ENCODE results near the gene CDHR1.
"Not testable (repeated sequence)": the region's sequence is repeated elsewhere in the genome, so short reads cannot be mapped to it uniquely, and the experiment has no call there.

Gene CDHR1

GRCh38 chr10:84194424-84195043 lies at the start of gene CDHR1:
TSS of gene CDHR1 (plus strand) at chr10:84194537. CDS start at chr10:84194761, 224 bp downstream.
- peak within 1 kb of the TSS; percentile 37 for H3K4me3 ChIP-seq (ENCODE audit: low read depth, low read length)
- no peak for DNase-seq (ENCODE audit: low read depth)

GRCh38 chr10:84147347-84147746 lies 47.0 kb upstream of the CDHR1 start:
- no peak for DNase-seq (ENCODE audit: low read depth)

GRCh38 chr10:84148006-84148597 lies 46.2 kb upstream of the CDHR1 start:
- H3K4me3 ChIP-seq (ENCODE audit: low read depth, low read length); DNase-seq (ENCODE audit: low read depth): not testable (repeated sequence)

More at GRCh38 chr10:84147347-84147746, 47.0 kb upstream of the CDHR1 start:
- H3K4me3 ChIP-seq (ENCODE audit: low read depth, low read length), result no peak overlapping the region

- DNase-seq (ENCODE audit: low read depth), result no peak
- no peak overlapping the region for H3K4me3 ChIP-seq (ENCODE audit: low read depth, low read length)
These were observed 44.5 kb upstream of the CDHR1 start for GRCh38 chr10:84149854-84150253.

GRCh38 chr10:84152769-84153168 lies 41.6 kb upstream of the CDHR1 start:
- DNase-seq (ENCODE audit: low read depth), result no peak
- H3K4me3 ChIP-seq (ENCODE audit: low read depth, low read length), result no peak overlapping the region

- no peak for DNase-seq (ENCODE audit: low read depth)
- H3K4me3 ChIP-seq (ENCODE audit: low read depth, low read length), result no peak overlapping the region
These were observed 38.8 kb upstream of the CDHR1 start for GRCh38 chr10:84155521-84155920.

- H3K4me3 ChIP-seq (ENCODE audit: low read depth, low read length), result no peak overlapping the region
- no peak for DNase-seq (ENCODE audit: low read depth)
These were observed 38.3 kb upstream of the CDHR1 start for GRCh38 chr10:84156009-84156408.

- H3K4me3 ChIP-seq (ENCODE audit: low read depth, low read length), result no peak overlapping the region
- no peak for DNase-seq (ENCODE audit: low read depth)
These were observed 37.6 kb upstream of the CDHR1 start for GRCh38 chr10:84156768-84157167.

GRCh38 chr10:84158061-84158460 lies 36.3 kb upstream of the CDHR1 start:
- no peak for DNase-seq (ENCODE audit: low read depth)
- H3K4me3 ChIP-seq (ENCODE audit: low read depth, low read length), result no peak overlapping the region

GRCh38 chr10:84158550-84158949 lies 35.8 kb upstream of the CDHR1 start:
- no peak for DNase-seq (ENCODE audit: low read depth)
- H3K4me3 ChIP-seq (ENCODE audit: low read depth, low read length), result no peak overlapping the region

GRCh38 chr10:84159076-84159685 lies 35.2 kb upstream of the CDHR1 start:
- no peak overlapping the region for H3K4me3 ChIP-seq (ENCODE audit: low read depth, low read length)
- DNase-seq (ENCODE audit: low read depth), result no peak

GRCh38 chr10:84160663-84161362 lies 33.5 kb upstream of the CDHR1 start:
- H3K4me3 ChIP-seq (ENCODE audit: low read depth, low read length), result no peak overlapping the region
- DNase-seq (ENCODE audit: low read depth), result no peak

GRCh38 chr10:84163996-84164395 lies 30.3 kb upstream of the CDHR1 start:
- H3K4me3 ChIP-seq (ENCODE audit: low read depth, low read length), result no peak overlapping the region
- DNase-seq (ENCODE audit: low read depth), result no peak

- no peak overlapping the region for H3K4me3 ChIP-seq (ENCODE audit: low read depth, low read length)
- DNase-seq (ENCODE audit: low read depth), result no peak
These were observed 29.9 kb upstream of the CDHR1 start for GRCh38 chr10:84164442-84164841.

- no peak overlapping the region for H3K4me3 ChIP-seq (ENCODE audit: low read depth, low read length)
- DNase-seq (ENCODE audit: low read depth), result no peak
These were observed 27.6 kb upstream of the CDHR1 start for GRCh38 chr10:84166620-84167288.

- DNase-seq (ENCODE audit: low read depth); H3K4me3 ChIP-seq (ENCODE audit: low read depth, low read length): not testable (repeated sequence)
These were observed 27.1 kb upstream of the CDHR1 start for GRCh38 chr10:84167289-84167653.

GRCh38 chr10:84168382-84168781 lies 26.0 kb upstream of the CDHR1 start:
- H3K4me3 ChIP-seq (ENCODE audit: low read depth, low read length), result not testable (repeated sequence)

GRCh38 chr10:84171237-84171636 lies 23.1 kb upstream of the CDHR1 start:
- H3K4me3 ChIP-seq (ENCODE audit: low read depth, low read length); DNase-seq (ENCODE audit: low read depth): not testable (repeated sequence)

More at GRCh38 chr10:84168382-84168781, 26.0 kb upstream of the CDHR1 start:
- DNase-seq (ENCODE audit: low read depth), result not testable (repeated sequence)

GRCh38 chr10:84171700-84172466 lies 22.5 kb upstream of the CDHR1 start:
- H3K4me3 ChIP-seq (ENCODE audit: low read depth, low read length); DNase-seq (ENCODE audit: low read depth): not testable (repeated sequence)
